Activated T-cell treated with anti-CD3 and anti-CD28 coated beads, Interleukin-2, amount 50 U/mL, for 4 hours (primary cell): ENCODE results near the gene PYGM. TPM values are rescaled to one million over a fixed set of nuclear protein-coding genes. Genes with fewer than 3 reads are reported as not detected.

Experiments used
- ATAC-seq, 2 donors: fragments of 200-7000 bp; cut with Tn5 transposase; one replicate each; pipeline ENCODE4 v1.10.0; 2021
- DNase-seq: peaks from one replicate; pipeline ENCODE4 v3.0.0-alpha.2; 2020
- H3K27me3 Mint-ChIP-seq: one replicate; pipeline ENCODE4 v1.8.0; 2021; ENCODE audit warnings: low read depth, mixed read lengths
- H3K36me3 Mint-ChIP-seq: one replicate; pipeline ENCODE4 v1.8.0; 2022; ENCODE audit warnings: mixed read lengths; ENCODE audit not compliant: insufficient read depth
- H3K4me1 Mint-ChIP-seq: one replicate; pipeline ENCODE4 v1.8.0; 2021; ENCODE audit warnings: low read depth, mixed read lengths
- H3K4me3 Mint-ChIP-seq: one replicate; pipeline ENCODE4 v1.8.0; 2021; ENCODE audit warnings: mild to moderate bottlenecking, moderate library complexity, mixed read lengths
- H3K9me3 Mint-ChIP-seq: one replicate; pipeline ENCODE4 v1.8.0; 2021; ENCODE audit warnings: mixed read lengths
- total RNA-seq, 3 donors: library from RNA; stranded (reverse); gene quantifications; one replicate each; pipeline ENCODE4 v1.2.1, GENCODE V29; 2021

The PYGM gene
- total RNA-seq, 3 donors from 2014 or later, result 1.7 to 2.7 (median 2.1) TPM

DNA sequence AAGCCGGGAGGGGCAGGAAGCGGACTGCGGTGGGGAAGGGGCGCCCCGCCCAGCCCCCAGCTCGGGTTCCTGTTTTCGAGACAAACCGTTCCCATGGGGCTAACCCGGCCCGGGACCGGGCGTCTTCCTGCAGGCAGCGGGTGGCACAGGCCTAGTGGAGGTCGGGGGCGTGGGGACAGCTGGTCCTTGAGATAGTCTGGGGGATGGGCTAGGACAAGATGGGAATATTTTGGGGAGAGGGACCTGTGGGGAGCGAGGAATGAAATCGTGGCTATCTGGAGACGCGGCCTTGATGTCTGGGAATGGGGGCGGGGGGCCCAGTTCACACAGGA, 14.6 kb downstream of the PYGM start:
- peak in 1 of 2 donors; percentile 4 for ATAC-seq
- H3K4me3 Mint-ChIP-seq, result peak overlapping the region; percentile 86
- no peaks in the 10 kb centered on the region for H3K27me3 Mint-ChIP-seq
- H3K36me3 Mint-ChIP-seq, result peaks cover 5% of the 10 kb centered on the region
- DNase-seq, result peak; percentile 62
- no peaks in the 10 kb centered on the region for H3K9me3 Mint-ChIP-seq
- peaks cover 36% of the 10 kb centered on the region for H3K4me1 Mint-ChIP-seq

GRCh38 chr11:64744544-64745188, 15.1 kb downstream of the PYGM start:
- peaks cover 6% of the 10 kb centered on the region for H3K36me3 Mint-ChIP-seq
- peak overlapping the region; percentile 88 for H3K4me3 Mint-ChIP-seq
- DNase-seq, result no peak
- H3K27me3 Mint-ChIP-seq, result no peaks in the 10 kb centered on the region
- H3K9me3 Mint-ChIP-seq, result no peaks in the 10 kb centered on the region
- peaks cover 34% of the 10 kb centered on the region for H3K4me1 Mint-ChIP-seq
- ATAC-seq, result peak in 1 of 2 donors; percentile 1

DNA sequence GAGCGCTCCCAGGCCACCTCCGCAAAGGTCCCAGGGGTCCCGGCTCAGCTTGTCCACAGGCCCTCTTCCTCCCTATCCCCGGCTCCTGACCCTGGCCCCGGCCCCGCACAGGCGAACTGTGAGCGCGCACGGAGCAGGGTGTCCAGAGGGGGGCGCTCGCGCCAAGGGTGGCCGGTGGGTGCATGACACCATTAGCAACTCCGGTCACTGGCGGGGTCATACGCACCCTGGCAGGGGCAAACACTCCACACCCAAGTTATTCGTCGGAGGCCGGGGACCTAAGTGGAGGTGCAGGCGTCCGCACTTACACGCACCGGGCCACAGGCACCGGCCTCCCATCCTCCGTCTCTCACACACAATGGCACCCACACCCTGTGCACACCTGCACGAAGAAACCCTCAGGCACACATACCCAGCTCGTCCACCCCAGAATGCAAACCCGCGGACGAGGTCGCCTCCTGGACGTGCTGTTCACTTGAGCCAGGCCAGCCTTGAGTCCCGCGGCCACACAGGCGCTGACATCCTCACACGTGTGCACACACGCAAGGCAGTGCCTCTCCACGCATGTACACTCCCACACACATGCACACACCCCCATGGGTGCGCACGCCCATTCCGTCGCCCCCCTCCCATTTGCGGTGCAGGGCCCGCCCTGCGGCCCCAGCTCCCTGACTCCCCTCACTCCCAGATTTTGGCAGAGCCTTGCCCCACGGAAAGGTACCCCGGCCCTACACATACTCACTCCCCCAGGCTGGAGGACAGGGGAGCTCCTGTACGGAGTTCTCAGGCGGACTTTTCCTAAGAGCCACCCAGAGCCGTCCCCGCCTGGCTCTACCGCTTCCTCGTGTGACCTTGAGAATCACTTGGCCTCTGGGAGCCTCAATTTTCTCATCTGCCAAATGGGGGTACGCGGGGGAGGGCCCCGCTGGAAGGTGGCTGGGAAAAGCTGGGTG, 15.9 kb downstream of the PYGM start, which contains the start of gene RASGRP2:
Gene RASGRP2, minus strand, starts transcription at position 552 of the 953 bp plus-strand sequence. CDS start 1,276 bp downstream, outside the sequence.
- DNase-seq, result peak; percentile 79
- peak within 1 kb of the TSS; percentile 88 for H3K4me3 Mint-ChIP-seq
- no peaks in the 10 kb centered on the region for H3K9me3 Mint-ChIP-seq
- peak; percentile 35 to 41 for ATAC-seq
- H3K4me1 Mint-ChIP-seq, result peaks cover 34% of the 10 kb centered on the region
- no peaks in the 10 kb centered on the region for H3K27me3 Mint-ChIP-seq
- H3K36me3 Mint-ChIP-seq, result peaks cover 6% of the 10 kb centered on the region

GRCh38 chr11:64742889-64743590, 16.7 kb downstream of the PYGM start:
- peaks cover 32% of the 10 kb centered on the region for H3K4me1 Mint-ChIP-seq
- no peaks in the 10 kb centered on the region for H3K27me3 Mint-ChIP-seq
- DNase-seq (peak; percentile 71), ATAC-seq (peak; percentile 57)
- peaks cover 7% of the 10 kb centered on the region for H3K36me3 Mint-ChIP-seq
- no peaks in the 10 kb centered on the region for H3K9me3 Mint-ChIP-seq
- peak overlapping the region; percentile 88 for H3K4me3 Mint-ChIP-seq

- H3K9me3 Mint-ChIP-seq, result no peaks in the 10 kb centered on the region
- peaks cover 8% of the 10 kb centered on the region for H3K36me3 Mint-ChIP-seq
- peak overlapping the region; percentile 62 for H3K4me3 Mint-ChIP-seq
- H3K27me3 Mint-ChIP-seq, result no peaks in the 10 kb centered on the region
- H3K4me1 Mint-ChIP-seq, result peaks cover 30% of the 10 kb centered on the region
- DNase-seq (no peak), ATAC-seq (peak; percentile 27 to 32)
Measured at GRCh38 chr11:64742087-64742888, 17.5 kb downstream of the PYGM start.

DNA sequence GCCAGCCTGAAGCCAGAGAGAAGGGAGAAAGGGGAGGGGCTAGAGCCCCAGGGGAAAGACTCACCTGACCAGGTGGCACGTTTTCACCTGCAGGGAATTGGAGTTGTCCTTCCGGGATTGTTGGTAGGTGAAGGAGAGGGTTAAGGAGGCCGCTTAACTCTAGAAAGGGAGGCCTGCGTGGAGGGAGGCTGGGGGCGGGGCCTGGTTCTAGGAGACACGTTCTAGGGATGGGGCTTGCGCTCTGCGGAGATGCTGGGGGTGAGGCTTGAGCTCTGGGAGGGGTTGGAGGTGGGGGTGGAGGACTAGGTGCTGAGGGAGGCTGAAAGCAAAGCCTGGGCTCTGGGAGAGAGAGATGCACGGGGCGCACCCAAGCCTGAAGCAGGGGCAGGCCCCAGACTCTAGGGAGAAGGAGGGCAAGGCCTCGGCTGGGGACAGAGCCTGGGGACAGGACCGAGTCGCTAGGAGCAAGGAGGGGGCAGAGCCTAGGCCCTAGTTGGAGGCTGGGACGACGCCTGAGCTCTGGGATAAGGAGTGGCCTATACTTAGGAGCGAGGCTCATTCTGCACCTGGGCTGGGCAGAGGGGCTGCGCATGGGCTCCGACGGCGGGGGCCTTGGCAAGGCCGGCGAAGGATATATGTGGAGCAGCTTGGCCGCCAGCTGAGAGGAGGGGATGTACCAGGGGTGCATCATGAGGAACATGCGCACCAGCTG, 18.2 kb downstream of the PYGM start:
- Mint-ChIP-seq H3K4me1 (peaks cover 33% of the 10 kb centered on the region), H3K4me3 (peak overlapping the region; percentile 62), H3K9me3 (no peaks in the 10 kb centered on the region), H3K36me3 (peaks cover 8% of the 10 kb centered on the region), H3K27me3 (no peaks in the 10 kb centered on the region)
- DNase-seq (no peak), ATAC-seq (no peak)

- Mint-ChIP-seq H3K9me3 (no peaks in the 10 kb centered on the region), H3K4me3 (no peak overlapping the region), H3K27me3 (no peaks in the 10 kb centered on the region), H3K36me3 (peaks cover 15% of the 10 kb centered on the region), H3K4me1 (peaks cover 34% of the 10 kb centered on the region)
- ATAC-seq (no peak), DNase-seq (no peak)
Measured at GRCh38 chr11:64739871-64740270, 19.9 kb downstream of the PYGM start.

GRCh38 chr11:64736654-64737053, 23.1 kb downstream of the PYGM start:
- H3K4me3 Mint-ChIP-seq, result no peak overlapping the region
- no peaks in the 10 kb centered on the region for H3K9me3 Mint-ChIP-seq
- H3K36me3 Mint-ChIP-seq, result peaks cover 19% of the 10 kb centered on the region
- H3K4me1 Mint-ChIP-seq, result peaks cover 30% of the 10 kb centered on the region
- DNase-seq (no peak), ATAC-seq (no peak)
- H3K27me3 Mint-ChIP-seq, result no peaks in the 10 kb centered on the region

- H3K4me3 Mint-ChIP-seq, result no peak overlapping the region
- ATAC-seq, result no peak
- H3K36me3 Mint-ChIP-seq, result peaks cover 23% of the 10 kb centered on the region
- H3K9me3 Mint-ChIP-seq, result no peaks in the 10 kb centered on the region
- no peaks in the 10 kb centered on the region for H3K27me3 Mint-ChIP-seq
- no peak for DNase-seq
- peaks cover 25% of the 10 kb centered on the region for H3K4me1 Mint-ChIP-seq
Measured at GRCh38 chr11:64735725-64736259, 24.0 kb downstream of the PYGM start.

GRCh38 chr11:64734811-64735724, 24.7 kb downstream of the PYGM start:
- Mint-ChIP-seq H3K4me1 (peaks cover 19% of the 10 kb centered on the region), H3K36me3 (peaks cover 19% of the 10 kb centered on the region)
- peak in 1 of 2 donors; percentile 14 for ATAC-seq

GRCh38 chr11:64731601-64732000, 28.2 kb downstream of the PYGM start:
- ATAC-seq (no peak), DNase-seq (no peak)
- Mint-ChIP-seq H3K9me3 (no peaks in the 10 kb centered on the region), H3K4me3 (no peak overlapping the region), H3K27me3 (no peaks in the 10 kb centered on the region), H3K36me3 (peaks cover 20% of the 10 kb centered on the region), H3K4me1 (peaks cover 15% of the 10 kb centered on the region)

More at GRCh38 chr11:64734811-64735724, 24.7 kb downstream of the PYGM start:
- DNase-seq, result no peak
- H3K27me3 Mint-ChIP-seq, result no peaks in the 10 kb centered on the region
- no peaks in the 10 kb centered on the region for H3K9me3 Mint-ChIP-seq
- H3K4me3 Mint-ChIP-seq, result no peak overlapping the region

DNA sequence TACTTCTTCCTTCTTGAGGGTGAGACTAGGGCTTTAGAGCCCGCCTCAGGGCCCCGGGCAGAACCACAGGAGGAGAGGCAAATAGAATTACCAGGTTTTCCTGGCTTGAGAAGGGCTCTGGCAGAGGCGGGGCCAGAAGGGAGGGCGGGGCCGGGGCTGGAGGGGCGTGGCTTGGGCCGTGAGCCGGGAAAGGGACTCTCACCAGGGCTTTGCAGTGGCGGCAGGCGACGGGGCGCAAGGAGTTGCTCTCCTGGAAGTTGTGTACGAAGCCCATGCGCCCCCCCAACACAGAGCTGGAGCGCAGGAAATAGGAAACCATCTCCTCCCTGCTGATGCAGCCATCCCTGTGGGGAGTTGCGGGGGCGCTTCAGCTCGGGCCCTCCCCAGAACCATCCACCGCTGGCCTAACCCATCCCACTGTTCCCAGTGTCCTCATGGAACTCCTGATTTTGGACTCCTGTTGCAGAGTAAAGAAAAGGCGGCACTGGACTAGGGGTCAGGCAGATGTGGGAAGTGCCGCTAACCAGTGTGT, 29.9 kb downstream of the PYGM start:
- H3K27me3 Mint-ChIP-seq, result no peaks in the 10 kb centered on the region
- DNase-seq (no peak), ATAC-seq (peak; percentile 51 to 62)
- H3K9me3 Mint-ChIP-seq, result no peaks in the 10 kb centered on the region
- H3K4me3 Mint-ChIP-seq, result no peak overlapping the region
- peaks cover 13% of the 10 kb centered on the region for H3K36me3 Mint-ChIP-seq
- H3K4me1 Mint-ChIP-seq, result peaks cover 15% of the 10 kb centered on the region
